ENCODE data around the gene AKT1.

Gene AKT1

DNA sequence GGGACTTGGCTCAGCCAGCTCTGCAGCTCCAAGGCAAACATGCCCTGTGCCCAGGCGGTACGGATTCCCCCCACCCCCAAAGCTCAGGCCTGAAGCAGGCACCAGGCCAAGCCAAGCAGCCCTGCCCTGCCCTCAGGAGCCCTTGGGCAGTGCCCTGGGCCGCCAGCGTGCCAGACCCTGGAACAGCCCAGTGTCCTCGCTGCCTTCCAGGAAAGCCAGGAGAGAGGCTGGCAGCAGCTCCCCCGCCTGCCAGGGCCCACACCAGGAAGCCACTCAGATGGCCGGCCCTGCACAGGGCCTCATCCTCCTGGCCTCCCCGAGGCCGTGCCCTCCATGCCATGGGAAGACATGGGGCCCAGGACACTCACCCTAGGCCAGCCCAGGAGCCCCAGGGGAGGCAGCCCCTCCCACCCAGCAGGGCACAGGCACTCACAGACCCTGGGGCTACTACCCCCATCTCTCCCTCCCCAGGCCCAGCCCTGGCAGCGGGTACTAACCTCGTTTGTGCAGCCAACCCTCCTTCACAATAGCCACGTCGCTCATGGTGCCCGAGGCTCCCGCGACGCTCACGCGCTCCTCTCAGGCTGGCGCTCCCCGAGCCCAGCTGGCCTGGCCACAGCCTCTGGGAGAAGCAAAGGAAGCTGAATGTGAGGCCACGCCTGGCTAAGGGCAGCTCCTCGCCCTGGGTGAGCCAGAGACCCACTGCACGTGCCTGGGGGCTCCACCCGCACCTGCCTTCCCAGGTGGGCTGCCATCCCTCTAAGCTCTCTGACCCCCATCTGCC is 3.3 kb downstream of the AKT1 start:
- no peak for TF ChIP-seq CTCF (IDR thresholded peaks at IDR 0.05; ENCODE audit: control insufficient read depth, extremely low read depth, insufficient read depth)
- no peak overlapping the region for H3K4me3 ChIP-seq (ENCODE audit: low read depth, low read length)
- DNase-seq (ENCODE audit: low read depth): no peak

- DNase-seq (ENCODE audit: low read depth): no peak
- no peak for TF ChIP-seq CTCF (IDR thresholded peaks at IDR 0.05; ENCODE audit: control insufficient read depth, extremely low read depth, insufficient read depth)
- no peak overlapping the region for H3K4me3 ChIP-seq (ENCODE audit: low read depth, low read length)
Measured at GRCh38 chr14:104791425-104791824, 4.1 kb downstream of the AKT1 start.

- no peak for TF ChIP-seq CTCF (IDR thresholded peaks at IDR 0.05; ENCODE audit: control insufficient read depth, extremely low read depth, insufficient read depth)
- H3K4me3 ChIP-seq (ENCODE audit: low read depth, low read length): no peak overlapping the region
- no peak for DNase-seq (ENCODE audit: low read depth)
Measured at GRCh38 chr14:104789752-104790743, 5.5 kb downstream of the AKT1 start.

GRCh38 chr14:104788873-104789663 is 6.5 kb downstream of the AKT1 start:
- H3K4me3 ChIP-seq (ENCODE audit: low read depth, low read length): no peak overlapping the region
- no peak for TF ChIP-seq CTCF (IDR thresholded peaks at IDR 0.05; ENCODE audit: control insufficient read depth, extremely low read depth, insufficient read depth)
- DNase-seq (ENCODE audit: low read depth): no peak

- DNase-seq (ENCODE audit: low read depth): no peak
- H3K4me3 ChIP-seq (ENCODE audit: low read depth, low read length): no peak overlapping the region
- no peak for TF ChIP-seq CTCF (IDR thresholded peaks at IDR 0.05; ENCODE audit: control insufficient read depth, extremely low read depth, insufficient read depth)
Measured at GRCh38 chr14:104788161-104788818, 7.3 kb downstream of the AKT1 start.

DNA sequence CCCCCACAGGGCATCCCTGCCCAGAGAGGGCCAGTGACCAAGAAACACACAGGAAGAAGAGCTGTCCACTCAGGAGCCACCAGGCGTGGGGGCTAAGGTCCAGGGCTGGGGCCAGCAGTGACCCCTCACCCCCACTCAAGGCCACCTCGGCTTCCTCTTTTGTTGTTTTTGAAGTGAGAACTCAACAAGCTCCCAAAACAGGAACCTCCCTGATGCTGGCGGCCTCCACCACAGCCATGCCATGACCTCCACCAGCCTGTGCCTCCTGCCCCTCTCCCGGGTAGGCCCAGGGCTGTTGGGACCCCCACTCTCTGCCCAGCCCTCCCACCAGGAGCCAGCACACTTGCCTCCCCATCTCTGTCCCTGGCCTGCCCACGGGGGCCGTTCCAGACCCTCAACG is 7.8 kb downstream of the AKT1 start:
- TF ChIP-seq CTCF (IDR thresholded peaks at IDR 0.05; ENCODE audit: control insufficient read depth, extremely low read depth, insufficient read depth): no peak
- DNase-seq (ENCODE audit: low read depth): no peak
- H3K4me3 ChIP-seq (ENCODE audit: low read depth, low read length): no peak overlapping the region
